ENCODE measurements around the gene AHCYL1. TPM values are rescaled to one million over a fixed set of nuclear protein-coding genes. Genes with fewer than 3 reads are reported as not detected.

Gene AHCYL1
- total and polyA plus RNA-seq, 2 donors (not counting 3 experiments of a cell fraction or from before 2014, with no cell fraction given), result 49.2 to 74.2 TPM

DNA sequence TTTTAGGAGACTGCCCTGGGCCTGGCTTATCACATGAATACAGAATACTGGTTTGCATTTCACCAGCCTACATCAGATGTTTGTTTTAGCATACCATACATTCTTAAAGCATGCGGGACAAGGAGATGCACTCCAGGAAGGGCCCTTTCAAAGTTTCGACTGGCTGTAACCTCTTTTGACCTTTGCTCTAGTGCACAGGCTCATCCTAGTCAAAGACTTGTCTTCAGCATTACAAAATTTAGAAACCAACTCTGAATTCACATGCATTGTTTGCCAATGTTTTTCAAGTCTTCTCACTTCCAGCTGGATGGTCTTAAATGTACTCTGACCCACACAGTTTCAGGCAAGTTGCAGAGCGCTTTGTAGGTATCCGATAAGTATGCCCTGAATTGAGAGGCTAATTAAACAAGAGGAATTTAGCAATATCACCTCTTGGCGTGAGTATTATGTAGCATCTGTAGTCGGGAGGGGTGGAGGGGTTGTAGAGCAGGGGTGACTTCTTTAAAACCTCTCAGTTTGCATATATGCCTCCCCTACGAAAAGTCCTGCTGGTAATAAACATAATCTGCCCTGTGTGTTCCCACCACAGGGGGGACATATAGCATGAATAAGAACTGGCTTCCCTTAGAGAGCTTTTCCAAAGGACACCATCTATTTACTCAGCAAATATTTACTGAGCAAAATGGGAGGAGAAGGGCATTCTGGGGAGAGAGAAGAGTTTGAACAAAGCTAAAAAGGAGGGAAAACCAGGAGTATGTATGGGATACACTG is 24.4 kb upstream of the AHCYL1 start:
- Histone ChIP-seq H3K4me2 (ENCODE audit: insufficient read depth, low read length) (no peak overlapping the region), H3K4me3 (replicated peaks in 1 of 3; ENCODE audit: insufficient read depth in 1 of 3, low read depth in 1 of 3, low read length in 3 of 3) (no peak overlapping the region)
- intact Hi-C loops (cut with micrococcal nuclease), result no loop called here

More for the DNA sequence above, 24.4 kb upstream of the AHCYL1 start:
- Histone ChIP-seq H3K9ac (replicated peaks; ENCODE audit: extremely low read depth, insufficient read depth, low read length) (no peak overlapping the region), H3K9me3 (replicated peaks; ENCODE audit: control insufficient read depth, insufficient read depth, low read length) (no peaks in the 10 kb centered on the region), H3K79me2 (ENCODE audit: control insufficient read depth, insufficient read depth, low read length) (no peaks in the 10 kb centered on the region), H3K27ac (ENCODE audit: insufficient read depth, low read depth, low read length) (no peak overlapping the region), H3K4me1 (ENCODE audit: control insufficient read depth, extremely low read depth, insufficient read depth, low read length) (peaks cover 13% of the 10 kb centered on the region), H4K20me1 (replicated peaks; ENCODE audit: control insufficient read depth, extremely low read depth, insufficient read depth, low read length) (no peaks in the 10 kb centered on the region), H2AFZ (ENCODE audit: low read depth, low read length) (peak overlapping the region; percentile 61), H3K27me3 (ENCODE audit: control insufficient read depth in 2 of 2, insufficient read depth in 2 of 2, low read length in 2 of 2) (no peaks in the 10 kb centered on the region), H3K9me1 (replicated peaks; ENCODE audit: control insufficient read depth, extremely low read depth, insufficient read depth, low read length) (no peaks in the 10 kb centered on the region), H3K36me3 (ENCODE audit: control insufficient read depth in 2 of 2, extremely low read depth in 1 of 2, insufficient read depth in 2 of 2, low read length in 2 of 2) (no peaks in the 10 kb centered on the region)
- no TSS peak for BruUV-seq (replicated peaks)
- FAIRE-seq (peak; percentile 47), DNase-seq (ENCODE audit: low read depth, low spot score) (no peak)
- ChIA-PET CTCF (interaction anchor here (0.9 to 2.9 kb wide), 9 partner anchors 9 to 320 kb away, joined by 3 to 17 read pairs (median 4); partner anchors contain the start of gene AHCYL1), POLR2A (no interaction called here)
- TF ChIP-seq EZH2 (IDR thresholded peaks at IDR 0.05; ENCODE audit: borderline replicate concordance, low read depth, low read length, severe bottlenecking) (no peak), MYC (IDR thresholded peaks at IDR 0.05; ENCODE audit: low read depth, low read length) (no peak), GATA2 (IDR thresholded peaks at IDR 0.05; ENCODE audit: insufficient read depth, insufficient read length, low read depth, low read length) (no peak), POLR2AphosphoS5 (IDR thresholded peaks at IDR 0.05; ENCODE audit: insufficient read depth, low read depth, low read length) (no peak), FOS (IDR thresholded peaks at IDR 0.05; ENCODE audit: borderline replicate concordance, insufficient read depth, low read length) (no peak), POLR2A (IDR thresholded peaks at IDR 0.05; ENCODE audit: low read depth, low read length) (no peak), JUN (IDR thresholded peaks at IDR 0.05; ENCODE audit: borderline replicate concordance, insufficient read depth, insufficient read length, low read depth) (no peak)
- TF ChIP-seq, protein P1, sequence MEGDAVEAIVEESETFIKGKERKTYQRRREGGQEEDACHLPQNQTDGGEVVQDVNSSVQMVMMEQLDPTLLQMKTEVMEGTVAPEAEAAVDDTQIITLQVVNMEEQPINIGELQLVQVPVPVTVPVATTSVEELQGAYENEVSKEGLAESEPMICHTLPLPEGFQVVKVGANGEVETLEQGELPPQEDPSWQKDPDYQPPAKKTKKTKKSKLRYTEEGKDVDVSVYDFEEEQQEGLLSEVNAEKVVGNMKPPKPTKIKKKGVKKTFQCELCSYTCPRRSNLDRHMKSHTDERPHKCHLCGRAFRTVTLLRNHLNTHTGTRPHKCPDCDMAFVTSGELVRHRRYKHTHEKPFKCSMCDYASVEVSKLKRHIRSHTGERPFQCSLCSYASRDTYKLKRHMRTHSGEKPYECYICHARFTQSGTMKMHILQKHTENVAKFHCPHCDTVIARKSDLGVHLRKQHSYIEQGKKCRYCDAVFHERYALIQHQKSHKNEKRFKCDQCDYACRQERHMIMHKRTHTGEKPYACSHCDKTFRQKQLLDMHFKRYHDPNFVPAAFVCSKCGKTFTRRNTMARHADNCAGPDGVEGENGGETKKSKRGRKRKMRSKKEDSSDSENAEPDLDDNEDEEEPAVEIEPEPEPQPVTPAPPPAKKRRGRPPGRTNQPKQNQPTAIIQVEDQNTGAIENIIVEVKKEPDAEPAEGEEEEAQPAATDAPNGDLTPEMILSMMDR (IDR thresholded peaks at IDR 0.05; ENCODE audit: extremely low read depth in 1 of 2, insufficient read depth in 1 of 2, low read depth in 1 of 2, low read length in 2 of 2), result no peak
- TF ChIP-seq, protein P2, sequence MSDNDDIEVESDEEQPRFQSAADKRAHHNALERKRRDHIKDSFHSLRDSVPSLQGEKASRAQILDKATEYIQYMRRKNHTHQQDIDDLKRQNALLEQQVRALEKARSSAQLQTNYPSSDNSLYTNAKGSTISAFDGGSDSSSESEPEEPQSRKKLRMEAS (IDR thresholded peaks at IDR 0.05; ENCODE audit: insufficient read depth, insufficient read length), result no peak
- dilution Hi-C loops (cut with MboI; ENCODE audit: extremely low pct_ligation_motif_present, low sequenced_read_pairs), result no loop called here
